HK-2 (cell line): ENCODE data around the gene ADAMTS8.

Experiments used
- DNase-seq: peaks from one replicate; pipeline ENCODE4 v3.0.0-alpha.2; 2018; ENCODE audit not compliant: unreplicated experiment

ADAMTS8 gene

DNA sequence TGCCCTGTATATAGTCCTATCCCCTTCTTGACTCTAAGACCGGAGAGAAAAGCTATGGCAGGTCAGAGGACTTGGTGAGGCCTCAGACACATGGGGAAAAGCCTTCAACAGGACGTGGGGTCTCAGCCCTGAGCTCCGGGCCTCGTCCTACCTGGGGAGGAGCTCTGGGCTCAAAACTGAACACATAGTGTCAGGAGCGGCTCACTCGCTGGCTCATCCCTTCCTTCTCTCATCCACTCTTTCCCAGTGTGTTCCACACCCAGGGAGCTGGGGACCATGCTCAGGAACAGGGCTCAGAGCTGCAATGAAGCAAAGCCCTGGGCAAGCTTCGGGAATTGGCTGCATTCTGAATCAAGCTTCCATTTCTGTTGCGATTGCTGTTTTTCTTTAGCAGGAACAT is 34.5 kb upstream of the ADAMTS8 start:
- DNase-seq, result no peak

DNA sequence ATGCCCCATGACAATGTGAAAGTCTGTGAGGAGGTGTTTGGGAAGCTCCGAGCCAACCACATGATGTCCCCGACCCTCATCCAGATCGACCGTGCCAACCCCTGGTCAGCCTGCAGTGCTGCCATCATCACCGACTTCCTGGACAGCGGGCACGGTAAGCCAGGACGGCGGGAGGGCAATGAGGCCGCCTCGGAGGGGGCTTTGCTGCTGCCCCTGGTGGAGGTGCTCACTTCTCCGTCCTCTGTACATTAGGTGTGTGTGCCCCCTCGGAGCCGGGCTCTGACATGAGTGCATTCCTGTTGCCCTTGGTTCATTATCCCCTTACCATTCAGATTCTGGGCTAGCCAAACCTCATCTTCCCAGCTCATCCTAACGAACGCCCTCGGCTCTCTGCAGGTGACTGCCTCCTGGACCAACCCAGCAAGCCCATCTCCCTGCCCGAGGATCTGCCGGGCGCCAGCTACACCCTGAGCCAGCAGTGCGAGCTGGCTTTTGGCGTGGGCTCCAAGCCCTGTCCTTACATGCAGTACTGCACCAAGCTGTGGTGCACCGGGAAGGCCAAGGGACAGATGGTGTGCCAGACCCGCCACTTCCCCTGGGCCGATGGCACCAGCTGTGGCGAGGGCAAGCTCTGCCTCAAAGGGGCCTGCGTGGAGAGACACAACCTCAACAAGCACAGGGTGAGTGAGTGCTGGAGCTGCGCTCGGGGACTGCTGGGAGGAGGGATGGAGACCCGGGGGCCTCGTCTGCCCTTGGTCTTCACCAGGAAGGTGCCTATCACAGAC is 33.9 kb upstream of the ADAMTS8 start:
- no peak for DNase-seq

DNA sequence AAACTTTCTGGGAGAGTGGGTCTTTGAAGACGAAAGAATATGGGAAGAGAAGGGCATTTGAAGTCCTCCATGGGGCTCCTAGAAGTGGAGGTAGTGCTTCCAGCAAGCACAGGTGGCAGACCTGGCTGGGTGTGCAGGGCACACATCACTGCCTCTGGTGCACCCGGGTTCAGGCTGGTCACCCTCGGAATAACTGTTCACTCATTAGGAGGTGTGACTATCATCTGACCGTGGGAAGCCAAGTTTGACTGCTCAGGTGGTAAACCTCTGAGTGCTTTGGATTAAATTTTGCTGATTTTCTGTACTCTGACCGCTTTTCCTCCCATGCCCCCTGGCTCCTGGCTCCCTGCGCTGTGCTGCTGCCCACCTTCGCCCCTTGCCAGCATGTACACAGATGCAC is 31.1 kb upstream of the ADAMTS8 start:
- no peak for DNase-seq

DNA sequence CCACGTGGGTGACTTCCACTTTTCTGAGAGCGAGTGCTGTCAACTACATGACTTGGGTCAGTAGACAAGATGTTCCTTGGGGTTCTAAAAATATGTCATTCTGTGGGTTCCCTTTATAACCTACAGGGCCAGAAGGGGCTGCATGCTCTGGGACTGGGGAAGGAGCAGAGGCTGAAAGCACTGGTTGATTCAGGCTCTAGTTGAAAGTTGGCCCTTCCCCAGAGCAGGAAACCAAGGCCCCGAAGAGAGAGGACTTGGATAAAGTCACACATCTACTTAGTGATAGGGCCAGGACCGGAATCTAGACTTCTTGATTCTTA is 30.0 kb upstream of the ADAMTS8 start:
- DNase-seq, result no peak

DNA sequence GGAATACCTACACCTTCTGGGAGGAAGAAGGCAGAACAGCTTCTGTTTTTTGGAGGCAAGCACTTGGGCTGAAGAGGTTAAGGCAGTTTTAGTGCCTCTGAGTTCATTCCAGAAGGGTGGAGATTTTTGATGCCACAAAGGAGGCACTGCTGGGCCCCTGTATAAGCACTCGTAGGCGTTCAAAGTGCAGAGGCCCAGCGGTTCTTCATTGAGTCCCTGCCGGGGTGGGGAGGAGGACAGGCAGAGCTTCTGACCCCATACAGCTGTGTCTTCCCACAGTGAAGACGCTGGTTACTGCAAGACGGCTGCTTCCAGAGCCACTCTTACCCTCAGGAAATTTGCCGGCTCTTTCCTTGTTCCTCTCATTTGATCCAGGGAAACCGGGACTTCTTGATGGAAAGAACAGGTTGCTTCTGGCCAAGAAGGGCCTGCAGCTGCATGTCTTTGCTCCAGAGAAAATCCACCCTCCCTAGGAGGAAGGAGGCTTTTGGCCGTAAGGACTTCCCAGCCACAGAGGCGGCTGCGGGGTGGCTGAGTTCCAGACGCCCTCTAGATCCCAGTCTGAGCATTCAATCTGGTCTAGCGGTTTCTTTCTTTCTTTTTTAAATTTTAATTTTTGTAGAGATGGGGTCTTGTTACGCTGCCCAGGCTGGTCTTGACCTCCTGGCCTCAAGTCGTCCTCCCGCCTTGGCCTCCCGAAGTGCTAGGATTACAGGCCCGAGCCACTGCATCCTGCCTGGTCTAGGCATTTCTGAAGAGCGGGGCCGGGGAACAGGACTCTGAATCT is 29.4 kb upstream of the ADAMTS8 start:
- no peak for DNase-seq

DNA sequence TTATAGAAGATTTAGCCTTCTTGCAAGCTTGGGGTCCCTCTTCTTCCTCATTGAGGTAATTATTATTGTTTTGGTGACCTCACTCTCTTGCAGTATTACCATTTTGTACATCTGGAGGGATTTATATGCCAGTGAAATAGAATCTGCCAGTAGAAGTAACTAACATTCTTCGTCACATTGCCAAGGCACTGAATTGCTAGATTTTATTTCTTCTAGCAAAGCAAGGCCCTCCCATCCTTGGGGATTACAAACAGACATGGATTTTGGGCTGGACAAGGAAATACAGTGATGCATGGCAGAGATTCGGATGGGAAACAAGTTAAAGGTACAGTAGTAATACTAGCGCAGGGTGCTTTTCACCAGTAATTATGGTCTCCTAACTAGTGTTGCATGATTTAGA is 27.9 kb upstream of the ADAMTS8 start:
- no peak for DNase-seq

DNA sequence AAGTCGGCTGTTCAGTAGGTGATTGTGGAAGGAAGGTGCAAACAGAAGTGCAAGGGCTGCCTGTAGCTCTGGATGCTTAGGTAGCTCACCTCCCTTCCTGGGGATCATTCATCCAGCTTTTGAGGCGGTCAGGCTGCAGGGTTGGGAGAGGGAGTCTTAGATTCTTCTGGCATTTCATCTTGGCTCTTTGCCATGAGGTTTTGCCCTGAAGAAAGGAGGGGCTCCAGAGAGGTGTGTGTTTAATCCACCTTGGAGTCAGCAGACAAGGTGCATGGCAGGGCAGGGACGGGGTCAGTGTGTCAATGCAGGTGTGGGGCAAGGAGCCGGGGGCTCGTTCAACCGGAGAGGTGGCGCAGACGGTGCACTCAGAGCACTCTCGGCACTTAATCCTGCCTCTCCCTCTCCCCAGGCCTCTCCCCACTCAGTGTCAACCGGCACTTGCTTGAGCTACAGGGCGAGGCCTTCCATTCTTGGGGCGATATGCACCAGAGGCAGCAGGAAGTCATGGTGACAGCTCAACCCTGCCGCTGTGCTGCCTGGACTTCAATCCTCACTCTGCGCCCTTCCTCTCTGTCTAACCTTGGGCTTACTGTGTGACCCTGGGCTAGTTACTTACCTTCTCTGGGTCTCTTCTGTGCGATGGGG is 27.2 kb upstream of the ADAMTS8 start:
- DNase-seq, result no peak

DNA sequence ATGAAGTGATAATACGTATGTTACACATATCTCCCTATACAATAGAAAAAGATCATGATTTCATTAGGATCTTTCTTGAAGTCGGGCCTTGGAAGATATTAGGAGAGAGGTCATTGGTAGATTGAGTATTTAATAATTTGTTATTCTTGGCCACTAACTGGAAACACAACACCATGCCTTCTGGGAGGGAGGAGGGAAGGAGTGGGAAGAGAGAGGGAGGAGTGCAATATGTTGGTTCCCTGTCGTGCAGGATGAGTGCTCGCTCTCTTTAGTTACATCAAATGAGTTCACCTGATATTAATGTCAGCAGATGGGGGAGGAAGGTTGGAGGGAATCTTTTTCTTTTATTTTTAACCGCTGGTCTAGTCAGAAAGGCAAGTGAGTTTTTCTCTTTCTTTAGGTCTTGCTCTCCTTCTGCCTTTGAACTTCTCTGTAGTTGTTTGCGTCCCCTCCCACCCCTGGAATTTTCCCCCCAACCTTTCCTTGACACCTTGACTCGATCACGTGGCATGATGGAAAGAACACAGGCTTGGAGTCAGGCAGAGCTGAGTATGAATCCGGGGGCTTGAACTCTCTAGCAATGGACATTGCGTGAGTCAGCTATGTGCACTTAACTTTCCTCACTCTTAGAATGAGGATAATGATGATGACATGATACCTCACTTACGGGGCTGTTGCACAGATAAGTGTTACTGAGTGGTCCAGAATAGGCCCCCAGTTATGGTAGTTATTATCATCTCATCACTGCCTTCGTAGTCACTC is 26.3 kb upstream of the ADAMTS8 start:
- DNase-seq, result no peak

DNA sequence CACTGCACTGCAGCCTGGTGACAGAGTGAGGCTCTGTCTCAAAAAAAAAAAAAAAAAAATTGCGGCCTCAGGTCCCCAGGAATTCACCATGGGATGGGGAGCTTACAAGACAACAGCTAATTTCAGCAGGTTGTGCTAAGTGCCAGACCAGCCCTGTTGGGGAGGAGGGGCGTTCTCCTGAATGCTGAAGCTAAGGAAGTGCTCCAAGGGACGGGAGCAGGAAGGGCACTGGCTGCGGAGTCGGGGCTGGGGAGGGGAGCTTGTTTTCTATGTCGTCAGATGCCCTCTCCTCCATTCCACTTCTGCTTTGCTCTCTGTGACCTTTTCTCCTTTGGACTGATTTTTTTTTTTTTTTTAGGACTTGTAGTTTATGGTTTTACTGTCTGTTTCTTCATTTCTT is 24.5 kb upstream of the ADAMTS8 start:
- DNase-seq, result no peak

DNA sequence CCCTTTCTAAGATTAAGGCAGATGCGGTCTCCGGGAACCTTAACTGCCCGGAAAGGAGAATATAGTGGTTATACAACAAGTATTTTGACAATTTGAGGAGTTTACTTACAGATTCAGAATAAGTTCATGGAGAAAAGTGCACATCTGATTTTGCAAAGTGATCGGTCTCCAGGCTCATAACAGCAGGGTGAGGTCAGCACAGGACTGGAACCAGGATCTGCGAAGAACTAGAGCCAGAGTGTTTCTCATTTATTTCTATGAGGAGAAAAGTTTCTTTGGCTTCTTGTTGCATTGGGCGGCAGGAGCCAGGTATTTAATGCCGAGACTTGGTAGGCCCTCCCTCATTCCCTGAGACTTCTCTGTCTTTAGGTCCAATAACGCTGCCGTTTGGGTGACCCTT is 23.8 kb upstream of the ADAMTS8 start:
- DNase-seq, result no peak

DNA sequence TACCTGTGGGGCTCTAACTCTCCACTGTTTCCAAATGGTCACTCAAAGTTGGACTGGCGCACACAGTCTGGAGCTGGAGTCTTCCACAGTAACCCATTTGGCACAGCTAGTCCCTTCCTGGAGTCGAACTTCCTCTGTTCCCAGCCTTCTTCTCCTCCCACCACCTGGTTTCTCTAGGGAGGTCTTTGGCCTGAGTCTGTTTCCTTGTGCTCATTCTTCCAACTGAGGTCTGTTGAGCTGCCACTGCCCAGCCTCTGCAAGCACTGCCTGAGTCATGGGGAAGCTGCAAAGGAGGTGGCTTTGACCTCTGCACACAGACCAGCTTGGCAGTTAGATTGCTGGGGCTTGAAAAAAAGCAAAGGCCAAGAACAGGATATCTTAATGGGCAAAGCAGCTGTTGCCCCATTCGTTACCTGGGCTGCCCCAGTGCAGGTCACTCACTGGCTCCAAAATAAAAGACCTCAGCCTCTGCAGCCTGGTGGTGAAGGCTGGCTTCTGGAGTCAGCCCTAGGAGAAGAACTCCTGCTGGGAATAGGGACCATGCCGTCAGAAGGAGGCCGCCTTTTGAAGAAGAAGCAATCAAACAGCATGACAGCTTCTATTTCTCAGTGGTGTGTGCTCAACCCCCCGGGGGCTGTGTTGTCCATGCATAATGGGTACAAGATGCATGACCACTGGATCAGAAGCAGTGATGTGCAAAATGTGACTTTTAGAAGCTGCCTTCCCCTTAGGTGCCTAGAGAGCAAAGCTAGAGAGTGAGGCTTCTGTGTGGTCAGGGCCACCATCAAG is 23.0 kb upstream of the ADAMTS8 start:
- no peak for DNase-seq

DNA sequence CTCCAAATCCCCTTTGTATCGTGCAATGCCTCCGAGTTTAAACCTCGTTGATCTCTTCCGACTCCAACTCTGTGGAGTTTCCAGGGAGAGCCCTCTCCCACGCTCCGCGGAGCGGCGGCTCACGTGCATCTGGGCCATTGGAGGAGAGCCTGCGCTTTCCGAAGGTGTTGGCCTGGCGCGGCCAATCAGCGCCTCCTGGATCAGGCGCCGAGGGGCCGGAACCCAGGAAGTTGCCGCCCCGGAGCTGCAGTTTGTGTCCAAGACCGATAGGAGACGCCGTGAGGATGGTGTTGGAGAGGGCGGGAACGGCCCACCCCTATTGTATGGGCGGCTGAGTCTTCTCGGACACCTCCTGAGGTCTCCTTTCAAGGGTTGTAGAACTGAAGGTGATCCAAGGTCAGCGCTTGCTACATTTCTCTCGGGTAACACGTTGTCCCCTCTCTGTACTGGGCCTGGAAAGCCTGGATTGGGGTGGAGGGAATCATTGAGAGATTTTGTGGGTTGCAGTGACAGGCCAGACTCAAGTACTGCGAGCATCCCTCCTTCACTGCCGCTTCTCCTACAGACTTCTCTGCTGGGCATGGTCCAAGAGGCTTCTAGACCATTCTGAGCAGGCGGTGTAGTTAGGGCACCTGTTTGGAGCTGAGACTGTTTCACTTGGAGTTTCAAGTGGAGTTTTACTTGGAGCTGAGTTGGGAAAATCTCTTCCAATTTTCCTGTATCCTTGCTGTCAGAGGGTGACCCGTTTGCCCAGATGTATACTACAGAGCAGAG is 21.8 kb upstream of the ADAMTS8 start:
- DNase-seq, result no peak

DNA sequence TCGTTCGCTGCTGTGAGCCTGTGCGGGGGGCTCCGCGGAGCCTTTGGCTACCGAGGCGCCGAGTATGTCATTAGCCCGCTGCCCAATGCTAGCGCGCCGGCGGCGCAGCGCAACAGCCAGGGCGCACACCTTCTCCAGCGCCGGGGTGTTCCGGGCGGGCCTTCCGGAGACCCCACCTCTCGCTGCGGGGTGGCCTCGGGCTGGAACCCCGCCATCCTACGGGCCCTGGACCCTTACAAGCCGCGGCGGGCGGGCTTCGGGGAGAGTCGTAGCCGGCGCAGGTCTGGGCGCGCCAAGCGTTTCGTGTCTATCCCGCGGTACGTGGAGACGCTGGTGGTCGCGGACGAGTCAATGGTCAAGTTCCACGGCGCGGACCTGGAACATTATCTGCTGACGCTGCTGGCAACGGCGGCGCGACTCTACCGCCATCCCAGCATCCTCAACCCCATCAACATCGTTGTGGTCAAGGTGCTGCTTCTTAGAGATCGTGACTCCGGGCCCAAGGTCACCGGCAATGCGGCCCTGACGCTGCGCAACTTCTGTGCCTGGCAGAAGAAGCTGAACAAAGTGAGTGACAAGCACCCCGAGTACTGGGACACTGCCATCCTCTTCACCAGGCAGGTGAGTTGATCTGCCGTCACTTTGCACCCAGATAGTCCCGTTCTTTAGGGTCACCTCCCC is 21.0 kb upstream of the ADAMTS8 start:
- DNase-seq, result no peak

DNA sequence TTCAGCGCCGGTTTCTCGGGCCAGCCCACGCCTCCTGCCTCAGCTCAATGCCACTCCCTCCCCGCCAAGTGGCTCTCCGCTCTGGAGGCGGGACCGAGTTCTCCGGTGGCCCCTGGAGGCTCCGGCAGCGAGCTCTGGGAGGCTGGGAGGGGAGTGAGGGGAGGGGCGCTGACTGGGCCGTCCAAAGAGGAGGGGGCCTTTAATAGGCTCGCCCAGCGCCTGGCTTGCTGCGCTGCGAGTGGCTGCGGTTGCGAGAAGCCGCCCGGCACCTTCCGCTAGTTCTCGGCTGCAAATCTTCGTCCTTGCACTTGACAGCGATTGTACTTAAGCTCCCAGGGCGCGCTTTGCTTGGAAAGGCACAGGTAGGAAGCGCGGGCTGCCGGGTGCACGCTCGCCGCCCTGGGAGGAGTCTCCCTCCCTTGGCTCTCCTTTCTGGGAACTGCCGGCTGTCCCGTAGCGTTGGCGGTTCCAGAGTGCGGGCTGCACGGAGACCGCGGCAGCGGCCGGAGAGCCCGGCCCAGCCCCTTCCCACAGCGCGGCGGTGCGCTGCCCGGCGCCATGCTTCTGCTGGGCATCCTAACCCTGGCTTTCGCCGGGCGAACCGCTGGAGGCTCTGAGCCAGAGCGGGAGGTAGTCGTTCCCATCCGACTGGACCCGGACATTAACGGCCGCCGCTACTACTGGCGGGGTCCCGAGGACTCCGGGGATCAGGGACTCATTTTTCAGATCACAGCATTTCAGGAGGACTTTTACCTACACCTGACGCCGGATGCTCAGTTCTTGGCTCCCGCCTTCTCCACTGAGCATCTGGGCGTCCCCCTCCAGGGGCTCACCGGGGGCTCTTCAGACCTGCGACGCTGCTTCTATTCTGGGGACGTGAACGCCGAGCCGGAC is 20.3 kb upstream of the ADAMTS8 start, which contains the start of gene ADAMTS15:
Gene ADAMTS15 (plus strand): TSS at position 230 of the 894 bp plus-strand sequence. CDS start 329 bp downstream, at position 559.
- DNase-seq, result peak; percentile 78

DNA sequence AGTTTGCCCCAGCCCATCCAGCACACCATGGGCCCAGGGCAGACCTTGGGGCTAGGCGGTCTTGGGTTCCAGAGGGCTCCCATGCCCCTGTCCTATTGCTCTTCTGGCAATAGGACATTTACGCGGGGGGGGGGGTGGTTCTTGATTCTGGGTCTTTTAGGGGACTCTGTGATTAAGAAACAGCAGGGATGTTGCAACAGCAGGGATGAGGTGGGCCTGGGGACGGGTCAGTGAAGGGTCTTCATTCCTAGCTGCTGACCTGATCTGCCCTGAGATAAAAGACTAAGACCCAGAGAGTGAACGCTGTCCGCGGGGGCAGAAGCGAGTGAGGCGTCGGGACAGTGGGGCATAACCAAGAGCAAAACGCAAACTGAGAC is 19.6 kb upstream of the ADAMTS8 start:
- DNase-seq, result no peak

DNA sequence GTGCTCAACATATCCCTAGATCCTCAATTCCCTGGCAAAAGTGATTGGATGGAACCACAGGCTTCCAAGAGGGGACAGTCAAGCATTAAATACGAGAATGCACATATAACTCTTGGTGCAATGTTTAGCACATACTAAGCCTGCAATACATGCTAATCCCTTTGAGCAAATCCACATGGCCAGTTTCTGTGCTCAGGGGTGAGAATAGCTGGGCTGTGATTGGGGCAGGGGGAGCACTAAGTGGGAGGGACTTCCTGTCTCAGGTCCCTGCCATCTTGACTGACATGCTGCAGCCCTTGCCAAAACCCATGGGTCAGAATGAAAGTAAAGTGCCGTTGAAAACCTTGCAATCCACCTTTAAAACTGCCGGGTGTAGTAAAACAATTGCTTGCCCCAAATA is 17.4 kb upstream of the ADAMTS8 start:
- DNase-seq, result no peak

DNA sequence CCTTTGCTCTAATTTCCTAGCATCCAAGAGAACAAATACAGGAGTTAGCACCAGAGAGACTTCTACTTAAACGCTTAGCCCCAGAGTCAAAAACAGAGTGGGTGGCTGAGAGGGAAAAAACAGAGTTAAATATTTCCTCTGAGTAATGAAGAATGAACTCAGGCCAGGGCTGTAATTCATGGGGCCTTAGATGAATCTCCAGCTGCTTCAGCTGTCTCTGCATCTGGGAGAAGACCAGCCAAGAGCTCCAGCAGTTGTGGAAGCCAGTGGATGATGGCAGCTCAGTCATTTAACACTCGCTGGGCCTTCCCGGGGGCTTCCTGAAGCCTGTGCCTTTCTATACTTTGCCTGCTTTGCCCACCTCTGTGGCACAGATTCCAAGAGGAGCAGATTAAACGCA is 14.3 kb upstream of the ADAMTS8 start:
- no peak for DNase-seq

DNA sequence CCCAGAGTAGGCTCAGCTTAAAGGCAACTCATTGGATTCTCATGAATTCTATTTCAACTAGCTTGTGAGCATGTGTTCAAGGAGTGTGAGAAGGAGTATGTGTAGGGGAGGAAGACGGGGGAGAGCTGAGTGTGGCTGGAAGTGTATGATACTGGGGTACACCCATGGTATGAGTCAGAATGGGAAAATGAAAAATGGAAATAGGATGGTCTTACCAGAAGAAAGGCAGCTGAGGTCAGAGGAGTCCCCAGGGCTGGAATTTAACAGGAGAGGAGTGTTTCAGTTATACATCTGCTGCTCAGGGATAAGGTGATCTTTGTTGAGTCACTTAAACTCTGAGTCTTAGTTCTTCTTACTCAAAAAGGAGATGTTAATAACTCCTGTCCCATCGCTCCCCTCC is 13.3 kb upstream of the ADAMTS8 start:
- DNase-seq, result no peak

DNA sequence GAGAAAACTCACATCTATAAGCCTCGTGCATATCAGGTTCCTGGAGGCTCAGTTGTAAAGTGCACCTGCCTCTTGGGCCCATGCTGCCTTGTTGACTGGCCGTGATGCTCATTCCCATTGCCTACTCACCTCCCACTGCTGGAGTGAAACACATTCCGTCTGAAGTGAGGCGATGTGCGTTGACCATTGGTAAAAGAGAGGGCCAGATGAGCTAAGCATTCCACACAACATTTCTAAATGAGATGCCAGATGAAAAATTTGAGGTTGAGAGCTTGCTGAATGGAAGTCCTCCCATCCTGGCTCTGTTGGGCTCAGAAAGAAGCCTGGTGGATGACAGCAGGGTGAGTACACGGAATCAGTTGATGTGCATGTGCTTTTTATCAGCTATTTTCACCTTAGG is 11.5 kb upstream of the ADAMTS8 start:
- DNase-seq, result no peak
